ENCODE results near the gene E2F7.

GRCh38 chr12:77016606-77017005 lies 48.8 kb downstream of the E2F7 start:
- no peak for TF ChIP-seq CTCF (IDR thresholded peaks at IDR 0.05; ENCODE audit: insufficient read depth, low read depth, low read length)
- no peak for TF ChIP-seq EZH2 (IDR thresholded peaks at IDR 0.05; ENCODE audit: insufficient read depth, low read length)
